Non-pigmented ciliary epithelial cell (primary cell): ENCODE data around the gene PPM1D.
"Not testable (repeated sequence)": the region's sequence is repeated elsewhere in the genome, so short reads cannot be mapped to it uniquely, and the experiment has no call there.

Experiments
- DNase-seq: peaks from one replicate; pipeline ENCODE4 v3.0.0-alpha.2; 2010; ENCODE audit warnings: low read depth

Gene PPM1D

GRCh38 chr17:60599620-60600489, at the start of gene PPM1D:
TSS of gene PPM1D (plus strand) at chr17:60600193. CDS start at chr17:60600415, 222 bp downstream.
- DNase-seq = peak; percentile 93

- not testable (repeated sequence) for DNase-seq
Measured at GRCh38 chr17:60552255-60552654, 47.7 kb upstream of the PPM1D start.

GRCh38 chr17:60554377-60554788, 45.6 kb upstream of the PPM1D start:
- DNase-seq = peak; percentile 61

- no peak for DNase-seq
Measured at GRCh38 chr17:60555786-60556185, 44.2 kb upstream of the PPM1D start.

- DNase-seq = no peak
Measured at GRCh38 chr17:60557805-60558204, 42.2 kb upstream of the PPM1D start.

- no peak for DNase-seq
Measured at GRCh38 chr17:60559659-60559994, 40.4 kb upstream of the PPM1D start.

- no peak for DNase-seq
Measured at GRCh38 chr17:60559995-60560859, 39.8 kb upstream of the PPM1D start.

- no peak for DNase-seq
Measured at GRCh38 chr17:60560860-60561257, 39.1 kb upstream of the PPM1D start.

GRCh38 chr17:60562421-60562820, 37.6 kb upstream of the PPM1D start:
- DNase-seq = no peak

- no peak for DNase-seq
Measured at GRCh38 chr17:60563743-60564142, 36.2 kb upstream of the PPM1D start.

- DNase-seq = no peak
Measured at GRCh38 chr17:60565233-60565632, 34.8 kb upstream of the PPM1D start.

GRCh38 chr17:60573236-60574051, 26.5 kb upstream of the PPM1D start:
- DNase-seq = peak; percentile 38

- no peak for DNase-seq
Measured at GRCh38 chr17:60577147-60577915, 22.7 kb upstream of the PPM1D start.

- DNase-seq = no peak
Measured at GRCh38 chr17:60579090-60579489, 20.9 kb upstream of the PPM1D start.

GRCh38 chr17:60579551-60579950, 20.4 kb upstream of the PPM1D start:
- no peak for DNase-seq

- no peak for DNase-seq
Measured at GRCh38 chr17:60583008-60583407, 17.0 kb upstream of the PPM1D start.

- DNase-seq = no peak
Measured at GRCh38 chr17:60585887-60586286, 14.1 kb upstream of the PPM1D start.

GRCh38 chr17:60586288-60586974, 13.6 kb upstream of the PPM1D start:
- no peak for DNase-seq

GRCh38 chr17:60590070-60590469, 9.9 kb upstream of the PPM1D start:
- DNase-seq = no peak

GRCh38 chr17:60592750-60593149, 7.2 kb upstream of the PPM1D start:
- no peak for DNase-seq
